MV-4-11 (cell line): ENCODE data around the gene PAX7.

Experiments used
- DNase-seq: peaks from one replicate; lab custom pipeline; 2025; lab: John Stamatoyannopoulos, UW

Gene PAX7

GRCh38 chr1:18796950-18797349 lies 166.3 kb downstream of the PAX7 start:
- DNase-seq: no peak
